Calu3 (cell line): Measurements from ENCODE around the gene BRD2. TPM values are rescaled to one million over a fixed set of nuclear protein-coding genes. Genes with fewer than 3 reads are reported as not detected.

Source experiments
- BruUV-seq: library from RNA; stranded (reverse); fragments of 400-500 nt; replicated peaks from 2 replicates; lab custom pipeline; 2021; lab: Mats Ljungman, UMichigan
- CTCF ChIA-PET: fragments of 300-600 bp; sonication (Branson Sonifier 250); formaldehyde crosslinking; loops from one replicate; lab custom pipeline; 2022; ENCODE audit warnings: antibody characterized with exemption; lab: Charles Lee
- DNase-seq: peaks from one replicate; pipeline ENCODE4 v3.0.0; 2022
- H3K27ac Mint-ChIP-seq: one replicate; pipeline ENCODE4 v1.8.0; 2022; ENCODE audit warnings: mixed read lengths; ENCODE audit not compliant: unreplicated experiment
- H3K27me3 Mint-ChIP-seq: one replicate; pipeline ENCODE4 v1.8.0; 2022; ENCODE audit warnings: mixed read lengths; ENCODE audit not compliant: unreplicated experiment
- H3K36me3 Mint-ChIP-seq: one replicate; pipeline ENCODE4 v1.8.0; 2022; ENCODE audit warnings: mild to moderate bottlenecking, moderate library complexity, mixed read lengths; ENCODE audit not compliant: insufficient read depth, unreplicated experiment
- H3K4me1 Mint-ChIP-seq: one replicate; pipeline ENCODE4 v1.8.0; 2022; ENCODE audit warnings: mild to moderate bottlenecking, low read depth, mixed read lengths; ENCODE audit not compliant: unreplicated experiment
- H3K4me3 Mint-ChIP-seq: one replicate; pipeline ENCODE4 v1.8.0; 2022; ENCODE audit warnings: mild to moderate bottlenecking, low read depth, moderate library complexity, mixed read lengths; ENCODE audit not compliant: unreplicated experiment
- H3K9me3 Mint-ChIP-seq: one replicate; pipeline ENCODE4 v1.8.0; 2022; ENCODE audit warnings: low read depth, mixed read lengths; ENCODE audit not compliant: unreplicated experiment
- CTCF ChIP-seq: fragments of 200-600 bp; IDR thresholded peaks from one replicate; pipeline ENCODE4 v1.8.0; 2022; ENCODE audit warnings: antibody characterized with exemption; ENCODE audit not compliant: unreplicated experiment
- intact Hi-C: fragments of 100-400 bp; cut with micrococcal nuclease; formaldehyde crosslinking; loops from one replicate; pipeline ENCODE4 v1.10.0; 2022; ENCODE audit not compliant: unreplicated experiment
- total RNA-seq: library from RNA; stranded (reverse); gene quantifications from 2 replicates; pipeline ENCODE4 v1.2.3, GENCODE V29; 2022

The BRD2 gene
- total RNA-seq, 1 experiment from 2014 or later: 356 TPM

DNA sequence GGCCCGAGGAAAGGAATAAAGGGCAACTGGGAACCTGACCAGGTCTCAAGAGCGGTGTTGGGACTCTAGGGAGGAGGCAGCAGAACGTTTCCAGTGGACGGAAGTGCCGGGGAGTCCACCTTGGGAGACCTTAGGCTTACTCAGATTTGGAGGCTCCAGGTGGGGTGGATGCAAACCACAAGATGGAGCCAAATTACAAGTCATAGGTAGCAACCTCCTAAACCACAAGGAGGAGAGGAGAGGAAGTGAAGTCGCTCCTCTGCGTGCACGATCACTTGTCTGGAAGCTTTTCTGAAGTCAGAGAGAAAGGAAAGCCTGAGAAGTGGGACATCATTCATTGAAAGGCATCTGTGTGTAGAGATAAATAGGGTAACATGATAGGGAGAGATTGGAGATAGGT, 31.7 kb downstream of the BRD2 start:
- peak; percentile 74 for DNase-seq
- TF ChIP-seq CTCF: peak; percentile 70
- peaks cover 10% of the 10 kb centered on the region for H3K4me1 Mint-ChIP-seq
- intact Hi-C loops: loop anchor here (1.0 to 2.0 kb wide), 2 partner anchors 149 to 172 kb away; no protein-coding TSS in a partner anchor
- H3K9me3 Mint-ChIP-seq: no peaks in the 10 kb centered on the region
- H3K4me3 Mint-ChIP-seq: no peak overlapping the region
- H3K27ac Mint-ChIP-seq: no peak overlapping the region
- H3K27me3 Mint-ChIP-seq: peaks cover 63% of the 10 kb centered on the region
- CTCF ChIA-PET: interaction anchor here (0.7 to 2.9 kb wide), 9 partner anchors 13 to 248 kb away, joined by 3 to 10 read pairs (median 4); partner anchors contain the start of gene HLA-DMA
- BruUV-seq: no TSS peak
- H3K36me3 Mint-ChIP-seq: no peaks in the 10 kb centered on the region

GRCh38 chr6:33001685-33002084, 33.3 kb downstream of the BRD2 start:
- Mint-ChIP-seq H3K4me1 (peaks cover 10% of the 10 kb centered on the region), H3K9me3 (no peaks in the 10 kb centered on the region), H3K27ac (no peak overlapping the region), H3K4me3 (no peak overlapping the region), H3K36me3 (no peaks in the 10 kb centered on the region), H3K27me3 (peaks cover 68% of the 10 kb centered on the region)
- no peak for TF ChIP-seq CTCF
- intact Hi-C loops: loop anchor here (2.0 kb wide), 1 partner anchor 147 kb away; no protein-coding TSS in a partner anchor
- CTCF ChIA-PET: interaction anchor here (1.3 to 2.9 kb wide), 3 partner anchors 11 to 48 kb away, joined by 3 to 8 read pairs (median 7); no protein-coding TSS in a partner anchor
- DNase-seq: no peak
- no TSS peak for BruUV-seq

DNA sequence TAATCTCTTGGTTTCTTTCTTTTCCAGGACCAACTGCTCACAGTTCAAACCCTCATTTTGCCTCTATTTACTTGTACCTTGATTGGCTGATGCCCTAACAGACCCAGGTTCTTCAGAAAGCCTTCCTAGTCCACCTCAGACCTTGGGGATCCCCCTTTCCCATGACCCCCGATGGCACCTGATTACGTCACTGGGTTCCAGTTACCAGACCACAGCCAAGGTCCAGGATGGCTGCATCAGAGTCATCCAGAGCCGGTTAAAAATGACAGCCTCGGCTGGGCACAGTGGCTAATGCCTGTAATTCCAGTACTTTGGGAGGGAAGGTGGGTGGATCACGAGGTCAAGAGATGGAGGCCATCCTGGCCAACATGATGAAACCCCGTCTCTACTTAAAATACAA, 36.5 kb downstream of the BRD2 start:
- CTCF ChIA-PET: no interaction called here
- Mint-ChIP-seq H3K36me3 (no peaks in the 10 kb centered on the region), H3K27ac (no peak overlapping the region), H3K4me1 (peaks cover 26% of the 10 kb centered on the region), H3K4me3 (no peak overlapping the region), H3K9me3 (no peaks in the 10 kb centered on the region), H3K27me3 (peaks cover 89% of the 10 kb centered on the region)
- DNase-seq: no peak
- intact Hi-C loops: no loop called here
- BruUV-seq: no TSS peak
- TF ChIP-seq CTCF: no peak

GRCh38 chr6:33007831-33008400, 39.5 kb downstream of the BRD2 start:
- H3K36me3 Mint-ChIP-seq: no peaks in the 10 kb centered on the region
- H3K9me3 Mint-ChIP-seq: no peaks in the 10 kb centered on the region
- no peak for TF ChIP-seq CTCF
- H3K27me3 Mint-ChIP-seq: peaks cover 73% of the 10 kb centered on the region
- no peak for DNase-seq
- H3K27ac Mint-ChIP-seq: no peak overlapping the region
- intact Hi-C loops: no loop called here
- H3K4me1 Mint-ChIP-seq: peaks cover 18% of the 10 kb centered on the region
- no TSS peak for BruUV-seq
- CTCF ChIA-PET: no interaction called here
- peak overlapping the region; percentile 43 for H3K4me3 Mint-ChIP-seq
